Thyroid gland (tissue), 4 donors: ENCODE measurements around the gene CHAC1.

ENCODE experiments used
- CTCF ChIP-seq, 6 experiments: fragments of 200-600 bp in 3 of 6; fragments of 450-650 bp in 3 of 6; sonication (generic) in 3 of 6; IDR thresholded peaks; one replicate each; pipeline ENCODE4 v1.5.1; 2016 to 2019; ENCODE audit warnings: antibody characterized with exemption in 6 of 6, mild to moderate bottlenecking in 2 of 6, inconsistent platforms in 1 of 6, moderate library complexity in 1 of 6
- POLR2A ChIP-seq, 2 donors: fragments of 450-650 bp; IDR thresholded peaks; one replicate each; pipeline ENCODE4 v1.6.1; 2017; ENCODE audit warnings: antibody characterized with exemption in 2 of 2, mild to moderate bottlenecking in 2 of 2, moderate library complexity in 1 of 2

- no peak for TF ChIP-seq CTCF (IDR thresholded peaks at IDR 0.05)
- no peak for TF ChIP-seq POLR2A (IDR thresholded peaks at IDR 0.05)
These were observed 7.7 kb downstream of the CHAC1 start for GRCh38 chr15:40960925-40961324.
